ENCODE measurements around the gene NWD2. TPM values are rescaled to one million over a fixed set of nuclear protein-coding genes. Genes with fewer than 3 reads are reported as not detected.

NWD2 gene
- total RNA-seq, 1 donor from 2014 or later, result not detected

DNA sequence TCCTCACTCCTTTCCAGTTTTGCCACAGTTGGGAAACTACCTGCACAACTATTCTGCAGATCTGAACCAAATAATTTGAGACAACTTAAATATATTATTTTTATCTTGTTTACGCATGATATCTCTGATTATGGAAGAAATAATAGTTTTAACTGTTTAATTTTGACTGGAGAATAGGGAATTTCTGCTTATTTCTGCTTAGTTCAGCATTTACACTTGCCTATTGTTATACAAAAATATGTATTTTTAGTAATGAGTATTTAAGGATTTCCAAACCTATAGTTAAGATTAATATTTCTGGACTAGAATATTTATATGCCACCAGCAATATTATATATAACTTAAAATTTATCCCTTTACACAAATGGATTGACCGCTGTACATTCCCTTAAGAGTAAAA is 125.5 kb downstream of the NWD2 start:
- H3K4me3 Mint-ChIP-seq (ENCODE audit: unreplicated experiment), result no peak overlapping the region
- no peaks in the 10 kb centered on the region for H3K4me1 Mint-ChIP-seq (ENCODE audit: unreplicated experiment)
- H3K36me3 Mint-ChIP-seq (ENCODE audit: unreplicated experiment), result no peaks in the 10 kb centered on the region
- no peaks in the 10 kb centered on the region for H3K9me3 Mint-ChIP-seq (ENCODE audit: unreplicated experiment)
- no peak overlapping the region for H3K27ac Mint-ChIP-seq (ENCODE audit: unreplicated experiment)
- H3K27me3 Mint-ChIP-seq (ENCODE audit: unreplicated experiment), result peaks cover 2% of the 10 kb centered on the region
- no peak for DNase-seq (ENCODE audit: extremely low spot score, unreplicated experiment)
- TF ChIP-seq CTCF (IDR thresholded peaks at IDR 0.05), result no peak

DNA sequence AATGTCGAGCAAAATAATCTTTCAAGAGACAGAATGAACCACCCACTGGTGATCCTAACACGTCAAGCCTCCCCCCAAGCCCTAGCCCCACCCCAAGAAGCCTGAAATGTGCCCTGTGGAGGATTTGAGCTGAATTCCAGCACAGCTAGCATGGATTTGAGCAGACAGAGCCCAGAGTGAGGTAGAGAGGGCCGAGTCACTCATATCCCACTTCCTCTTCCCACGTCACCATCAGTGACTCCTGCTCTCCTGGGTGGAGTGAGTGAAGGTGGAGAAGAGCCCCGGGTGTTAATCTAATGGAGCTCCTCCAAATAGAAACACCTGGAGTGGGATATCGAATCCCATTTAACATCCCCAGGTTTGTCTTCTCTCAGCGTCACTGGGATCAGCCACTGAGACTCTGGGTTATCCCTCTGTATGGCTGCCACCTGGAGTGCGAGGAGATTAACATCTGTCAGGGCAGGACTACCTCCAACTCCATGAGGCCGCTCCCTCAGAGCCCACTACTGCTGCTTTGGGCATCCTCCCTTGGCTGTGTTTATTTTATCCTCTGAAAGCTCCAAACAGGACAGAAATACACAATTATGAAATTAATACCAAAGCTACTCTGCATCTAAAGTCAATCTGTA is 136.6 kb downstream of the NWD2 start:
- no peaks in the 10 kb centered on the region for H3K9me3 Mint-ChIP-seq (ENCODE audit: unreplicated experiment)
- no peaks in the 10 kb centered on the region for H3K36me3 Mint-ChIP-seq (ENCODE audit: unreplicated experiment)
- H3K27me3 Mint-ChIP-seq (ENCODE audit: unreplicated experiment), result peaks cover 12% of the 10 kb centered on the region
- no peak for TF ChIP-seq CTCF (IDR thresholded peaks at IDR 0.05)
- no peak for DNase-seq (ENCODE audit: extremely low spot score, unreplicated experiment)
- no peak overlapping the region for H3K27ac Mint-ChIP-seq (ENCODE audit: unreplicated experiment)
- no peak overlapping the region for H3K4me3 Mint-ChIP-seq (ENCODE audit: unreplicated experiment)
- H3K4me1 Mint-ChIP-seq (ENCODE audit: unreplicated experiment), result no peaks in the 10 kb centered on the region

DNA sequence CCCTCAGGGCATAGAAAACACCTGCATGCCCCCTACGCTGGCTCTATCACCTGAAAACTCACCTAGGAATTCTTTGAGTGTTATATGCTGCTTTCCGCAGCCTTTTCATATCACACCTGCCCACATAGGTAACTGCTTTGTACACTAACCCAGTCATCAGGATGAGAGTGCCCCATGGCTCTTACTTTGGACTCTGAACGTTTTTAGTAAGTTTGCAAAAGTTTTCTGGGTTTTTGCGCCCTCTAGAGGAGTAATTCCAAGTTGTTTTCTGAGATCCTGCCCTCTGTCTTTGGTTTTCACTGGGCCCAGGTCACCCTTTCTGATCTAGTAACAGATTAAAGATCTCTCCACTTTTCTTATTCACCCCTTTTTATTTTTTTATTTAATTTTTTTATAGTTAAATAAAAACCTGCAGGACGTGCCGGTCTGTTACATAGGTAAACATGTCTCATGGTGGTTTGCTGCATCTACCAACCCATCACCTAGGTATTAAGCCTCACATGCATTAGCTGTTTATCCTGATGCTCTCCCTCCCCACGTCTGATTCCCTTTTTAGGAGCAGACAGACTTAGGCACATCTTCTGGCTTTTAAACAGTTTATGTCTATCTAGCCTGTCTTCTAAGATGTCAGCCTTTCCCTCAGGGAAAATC is 139.2 kb downstream of the NWD2 start:
- DNase-seq (ENCODE audit: extremely low spot score, unreplicated experiment), result no peak

DNA sequence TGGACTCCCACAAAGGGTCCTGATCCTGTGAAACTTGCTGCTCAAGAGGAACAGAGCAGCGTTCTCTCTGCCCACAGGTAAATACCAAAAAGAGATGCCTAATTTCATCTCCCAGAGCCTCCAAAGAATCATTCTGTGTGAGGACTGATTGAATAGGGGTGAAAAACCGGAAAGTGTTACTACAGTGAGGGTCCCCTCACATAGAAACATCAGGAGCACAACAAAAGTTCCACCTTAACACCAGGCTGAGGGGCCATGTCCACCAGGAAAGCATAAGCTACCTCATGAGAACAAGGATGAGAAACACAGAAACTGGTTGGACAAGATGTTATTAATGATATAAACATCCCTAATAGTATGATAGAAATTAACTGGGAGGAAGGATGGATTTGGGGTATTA is 140.9 kb downstream of the NWD2 start:
- DNase-seq (ENCODE audit: extremely low spot score, unreplicated experiment), result no peak
- TF ChIP-seq CTCF (IDR thresholded peaks at IDR 0.05), result no peak
- H3K27ac Mint-ChIP-seq (ENCODE audit: unreplicated experiment), result no peak overlapping the region
- peaks cover 9% of the 10 kb centered on the region for H3K27me3 Mint-ChIP-seq (ENCODE audit: unreplicated experiment)
- no peaks in the 10 kb centered on the region for H3K36me3 Mint-ChIP-seq (ENCODE audit: unreplicated experiment)
- H3K4me3 Mint-ChIP-seq (ENCODE audit: unreplicated experiment), result no peak overlapping the region
- no peaks in the 10 kb centered on the region for H3K9me3 Mint-ChIP-seq (ENCODE audit: unreplicated experiment)
- H3K4me1 Mint-ChIP-seq (ENCODE audit: unreplicated experiment), result no peaks in the 10 kb centered on the region

More for the DNA sequence above, 139.2 kb downstream of the NWD2 start:
- H3K27ac Mint-ChIP-seq (ENCODE audit: unreplicated experiment), result no peak overlapping the region
- H3K4me3 Mint-ChIP-seq (ENCODE audit: unreplicated experiment), result no peak overlapping the region
- TF ChIP-seq CTCF (IDR thresholded peaks at IDR 0.05), result peak; percentile 66
- H3K27me3 Mint-ChIP-seq (ENCODE audit: unreplicated experiment), result peaks cover 12% of the 10 kb centered on the region
- no peaks in the 10 kb centered on the region for H3K4me1 Mint-ChIP-seq (ENCODE audit: unreplicated experiment)
- H3K9me3 Mint-ChIP-seq (ENCODE audit: unreplicated experiment), result no peaks in the 10 kb centered on the region
- H3K36me3 Mint-ChIP-seq (ENCODE audit: unreplicated experiment), result no peaks in the 10 kb centered on the region

- no peak for DNase-seq (ENCODE audit: extremely low spot score, unreplicated experiment)
- H3K36me3 Mint-ChIP-seq (ENCODE audit: unreplicated experiment), result no peaks in the 10 kb centered on the region
- no peak overlapping the region for H3K27ac Mint-ChIP-seq (ENCODE audit: unreplicated experiment)
- no peak overlapping the region for H3K4me3 Mint-ChIP-seq (ENCODE audit: unreplicated experiment)
- H3K9me3 Mint-ChIP-seq (ENCODE audit: unreplicated experiment), result no peaks in the 10 kb centered on the region
- no peak for TF ChIP-seq CTCF (IDR thresholded peaks at IDR 0.05)
- H3K4me1 Mint-ChIP-seq (ENCODE audit: unreplicated experiment), result no peaks in the 10 kb centered on the region
- H3K27me3 Mint-ChIP-seq (ENCODE audit: unreplicated experiment), result peaks cover 6% of the 10 kb centered on the region
Measured at GRCh38 chr4:37388681-37389365, 144.3 kb downstream of the NWD2 start.

All from osteocyte (in vitro differentiated cells).